Measurements from ENCODE around the gene TPM4. TPM values are rescaled to one million over a fixed set of nuclear protein-coding genes. Genes with fewer than 3 reads are reported as not detected.
A peak's percentile ranks its signal among the peaks of the same experiment; 100 is the strongest.

TPM4 gene
- total and polyA plus RNA-seq, 2 of the 13 experiments (the other 11 are each of a cell fraction or from before 2014, with no cell fraction given) = 180 to 188 TPM

- TF ChIP-seq ZNF710 (CRISPR knock-in tag; IDR thresholded peaks at IDR 0.05; ENCODE audit: borderline replicate concordance) (no peak), ZFX (CRISPR knock-in tag; IDR thresholded peaks at IDR 0.05; ENCODE audit: low read depth) (peak; percentile 69), SRSF1 (optimal IDR thresholded peaks at IDR 0.05; ENCODE audit: low read depth, low read length) (peak; percentile 34), ELF1 (CRISPR knock-in tag; IDR thresholded peaks at IDR 0.05) (peak; percentile 75), ETV5 (CRISPR knock-in tag; IDR thresholded peaks at IDR 0.05; ENCODE audit: borderline replicate concordance) (peak; percentile 72; the same call in 1 of the 2 replicates), RXRA (CRISPR knock-in tag; IDR thresholded peaks at IDR 0.05) (peak; percentile 18; the same call in 1 of the 2 replicates), MYC (CRISPR knock-in tag; IDR thresholded peaks at IDR 0.05; ENCODE audit: borderline replicate concordance) (peak; percentile 30; the same call in 1 of the 2 replicates), MAFG (CRISPR knock-in tag; IDR thresholded peaks at IDR 0.05) (no peak), GABPB1 (CRISPR knock-in tag; IDR thresholded peaks at IDR 0.05) (peak; percentile 49; the same call in 1 of the 2 replicates), ZNF788 (CRISPR knock-in tag; IDR thresholded peaks at IDR 0.05; ENCODE audit: borderline replicate concordance) (peak; percentile 34; the same call in 1 of the 2 replicates), SOX13 (IDR thresholded peaks at IDR 0.05) (no peak), SOX13 (CRISPR knock-in tag; conservative IDR thresholded peaks at IDR 0.05 in 1 of 2, IDR thresholded peaks at IDR 0.05 in 1 of 2) (0 out of 4 replicates have a peak, but pooled peaks of 1 of the 2 experiments have one; percentile 16), TFAP4 (IDR thresholded peaks at IDR 0.05; ENCODE audit: borderline replicate concordance, low read depth) (no peak; the same call in 1 of the 2 replicates), ZFY (CRISPR knock-in tag; IDR thresholded peaks at IDR 0.05) (peak; percentile 70; the same call in 1 of the 2 replicates), KMT2B (CRISPR knock-in tag; IDR thresholded peaks at IDR 0.05) (no peak), ZNF598 (CRISPR knock-in tag; IDR thresholded peaks at IDR 0.05; ENCODE audit: borderline replicate concordance) (0 out of 2 replicates have a peak, but pooled peaks have one; percentile 52), EZH2 (conservative IDR thresholded peaks at IDR 0.05; ENCODE audit: low read depth, low read length) (no peak), ZNF318 (CRISPR knock-in tag; IDR thresholded peaks at IDR 0.05) (no peak), PHF8 (CRISPR knock-in tag; IDR thresholded peaks at IDR 0.05) (peak; percentile 50; the same call in 1 of the 2 replicates)
These were observed 5.8 kb upstream of the TPM4 start (continued) for GRCh38 chr19:16070366-16070990.

All from HepG2 (cell line).